Measurements from ENCODE around the gene PDE7B.

PDE7B gene

GRCh38 chr6:135853227-135853626 lies 1.7 kb downstream of the PDE7B start:
- no peak for TF ChIP-seq POLR2AphosphoS5 (IDR thresholded peaks at IDR 0.05; ENCODE audit: low read depth)
- no peak for TF ChIP-seq GABPA (IDR thresholded peaks at IDR 0.05; ENCODE audit: low read depth)
- TF ChIP-seq, protein P1, sequence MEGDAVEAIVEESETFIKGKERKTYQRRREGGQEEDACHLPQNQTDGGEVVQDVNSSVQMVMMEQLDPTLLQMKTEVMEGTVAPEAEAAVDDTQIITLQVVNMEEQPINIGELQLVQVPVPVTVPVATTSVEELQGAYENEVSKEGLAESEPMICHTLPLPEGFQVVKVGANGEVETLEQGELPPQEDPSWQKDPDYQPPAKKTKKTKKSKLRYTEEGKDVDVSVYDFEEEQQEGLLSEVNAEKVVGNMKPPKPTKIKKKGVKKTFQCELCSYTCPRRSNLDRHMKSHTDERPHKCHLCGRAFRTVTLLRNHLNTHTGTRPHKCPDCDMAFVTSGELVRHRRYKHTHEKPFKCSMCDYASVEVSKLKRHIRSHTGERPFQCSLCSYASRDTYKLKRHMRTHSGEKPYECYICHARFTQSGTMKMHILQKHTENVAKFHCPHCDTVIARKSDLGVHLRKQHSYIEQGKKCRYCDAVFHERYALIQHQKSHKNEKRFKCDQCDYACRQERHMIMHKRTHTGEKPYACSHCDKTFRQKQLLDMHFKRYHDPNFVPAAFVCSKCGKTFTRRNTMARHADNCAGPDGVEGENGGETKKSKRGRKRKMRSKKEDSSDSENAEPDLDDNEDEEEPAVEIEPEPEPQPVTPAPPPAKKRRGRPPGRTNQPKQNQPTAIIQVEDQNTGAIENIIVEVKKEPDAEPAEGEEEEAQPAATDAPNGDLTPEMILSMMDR (IDR thresholded peaks at IDR 0.05; ENCODE audit: insufficient read depth, low read length): no peak
- TF ChIP-seq REST (IDR thresholded peaks at IDR 0.05; ENCODE audit: insufficient replicate concordance, low read depth): no peak
- TF ChIP-seq SPI1 (IDR thresholded peaks at IDR 0.05; ENCODE audit: borderline replicate concordance, low read depth): no peak
- DNase-seq (ENCODE audit: low read depth in 1 of 2, low spot score in 1 of 2): no peak
- H3K4me3 ChIP-seq (replicated peaks; ENCODE audit: insufficient read depth, low read length): no peak overlapping the region
- no peak overlapping the region for H3K27ac ChIP-seq (replicated peaks)
- no peaks in the 10 kb centered on the region for H3K27me3 ChIP-seq (ENCODE audit: insufficient read depth, poor library complexity, severe bottlenecking)

DNA sequence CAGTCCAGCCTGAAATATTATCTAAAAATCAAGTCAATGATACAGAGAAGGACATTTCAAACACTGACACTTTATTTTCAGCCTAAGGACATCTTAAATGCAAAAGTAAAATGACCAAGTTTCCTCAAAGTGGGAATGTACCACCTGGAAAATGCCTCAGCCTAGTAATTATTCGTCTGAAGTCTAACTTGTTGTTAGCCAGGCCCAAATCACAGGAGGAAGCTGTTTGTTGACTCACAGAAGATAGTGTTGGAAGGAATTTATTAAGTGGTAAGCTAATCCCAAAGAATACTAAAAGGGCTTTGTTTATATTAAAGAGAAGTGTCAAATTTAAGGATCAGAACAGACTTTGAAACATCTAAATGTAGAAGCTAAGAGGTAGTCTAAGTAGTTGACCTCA lies 2.5 kb downstream of the PDE7B start:
- H3K27ac ChIP-seq (replicated peaks): no peak overlapping the region
- no peak for DNase-seq (ENCODE audit: low read depth in 1 of 2, low spot score in 1 of 2)
- TF ChIP-seq POLR2AphosphoS5 (IDR thresholded peaks at IDR 0.05; ENCODE audit: low read depth): no peak
- no peak for TF ChIP-seq REST (IDR thresholded peaks at IDR 0.05; ENCODE audit: insufficient replicate concordance, low read depth)
- TF ChIP-seq SPI1 (IDR thresholded peaks at IDR 0.05; ENCODE audit: borderline replicate concordance, low read depth): no peak
- TF ChIP-seq GABPA (IDR thresholded peaks at IDR 0.05; ENCODE audit: low read depth): no peak
- TF ChIP-seq, protein P1 (IDR thresholded peaks at IDR 0.05; ENCODE audit: insufficient read depth, low read length): no peak
- no peak overlapping the region for H3K4me3 ChIP-seq (replicated peaks; ENCODE audit: insufficient read depth, low read length)
- H3K27me3 ChIP-seq (ENCODE audit: insufficient read depth, poor library complexity, severe bottlenecking): no peaks in the 10 kb centered on the region

DNA sequence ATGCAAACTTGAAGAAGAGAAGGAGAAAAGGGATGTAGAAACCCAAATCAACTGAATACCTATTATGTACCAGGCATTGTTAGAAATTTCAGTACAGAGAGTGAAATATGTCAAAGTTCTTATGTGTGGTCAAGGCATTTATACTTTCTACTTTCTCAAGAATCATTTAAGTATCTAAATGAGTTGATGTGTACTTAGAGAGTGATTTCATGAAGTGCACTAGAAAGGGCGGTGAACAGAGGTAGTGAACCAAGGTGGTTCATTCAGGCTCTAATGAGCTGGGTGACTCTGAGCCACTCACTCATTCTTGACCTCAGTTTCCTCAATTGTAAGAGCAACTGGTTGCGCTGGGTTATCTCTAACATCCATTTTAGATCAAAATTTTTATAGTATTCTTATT lies 3.3 kb downstream of the PDE7B start:
- no peaks in the 10 kb centered on the region for H3K27me3 ChIP-seq (ENCODE audit: insufficient read depth, poor library complexity, severe bottlenecking)
- no peak for DNase-seq (ENCODE audit: low read depth in 1 of 2, low spot score in 1 of 2)
- H3K27ac ChIP-seq (replicated peaks): no peak overlapping the region
- H3K4me3 ChIP-seq (replicated peaks; ENCODE audit: insufficient read depth, low read length): no peak overlapping the region
- no peak for TF ChIP-seq SPI1 (IDR thresholded peaks at IDR 0.05; ENCODE audit: borderline replicate concordance, low read depth)
- no peak for TF ChIP-seq GABPA (IDR thresholded peaks at IDR 0.05; ENCODE audit: low read depth)
- no peak for TF ChIP-seq POLR2AphosphoS5 (IDR thresholded peaks at IDR 0.05; ENCODE audit: low read depth)
- TF ChIP-seq REST (IDR thresholded peaks at IDR 0.05; ENCODE audit: insufficient replicate concordance, low read depth): no peak
- TF ChIP-seq, protein P1 (IDR thresholded peaks at IDR 0.05; ENCODE audit: insufficient read depth, low read length): no peak
